HG03558 (cell line): ENCODE measurements around the gene BTG1.

Source experiments
- ATAC-seq: cut with Tn5 transposase; IDR thresholded peaks from one replicate; pipeline ENCODE4 v1.9.1; 2021; ENCODE audit warnings: moderate number of reproducible peaks; ENCODE audit not compliant: unreplicated experiment; ENCODE audit errors: extremely low read depth

The BTG1 gene

GRCh38 chr12:92145731-92146496, at the start of gene BTG1:
BTG1 (minus strand) TSS chr12:92145846; CDS start chr12:92145535, 311 bp downstream.
- ATAC-seq = peak; percentile 49

GRCh38 chr12:92194561-92194960, 48.9 kb upstream of the BTG1 start:
- no peak for ATAC-seq

- ATAC-seq = no peak
These were observed 48.2 kb upstream of the BTG1 start for GRCh38 chr12:92193846-92194245.

- no peak for ATAC-seq
These were observed 47.4 kb upstream of the BTG1 start for GRCh38 chr12:92193063-92193462.

- no peak for ATAC-seq
These were observed 46.7 kb upstream of the BTG1 start for GRCh38 chr12:92192360-92192759.

- no peak for ATAC-seq
These were observed 45.4 kb upstream of the BTG1 start for GRCh38 chr12:92191061-92191460.

- ATAC-seq = no peak
These were observed 43.0 kb upstream of the BTG1 start for GRCh38 chr12:92188517-92189188.

- no peak for ATAC-seq
These were observed 40.4 kb upstream of the BTG1 start for GRCh38 chr12:92186038-92186470.

- ATAC-seq = peak; percentile 63
These were observed 39.4 kb upstream of the BTG1 start for GRCh38 chr12:92185052-92185451.

- ATAC-seq = no peak
These were observed 37.9 kb upstream of the BTG1 start for GRCh38 chr12:92183575-92183974.

GRCh38 chr12:92178340-92178739, 32.7 kb upstream of the BTG1 start:
- no peak for ATAC-seq

GRCh38 chr12:92176646-92177045, 31.0 kb upstream of the BTG1 start:
- no peak for ATAC-seq

GRCh38 chr12:92175961-92176360, 30.3 kb upstream of the BTG1 start:
- no peak for ATAC-seq

- ATAC-seq = no peak
These were observed 24.4 kb upstream of the BTG1 start for GRCh38 chr12:92170050-92170449.

GRCh38 chr12:92167075-92167474, 21.4 kb upstream of the BTG1 start:
- no peak for ATAC-seq

- ATAC-seq = no peak
These were observed 19.1 kb upstream of the BTG1 start for GRCh38 chr12:92164712-92165111.

GRCh38 chr12:92162079-92162478, 16.4 kb upstream of the BTG1 start:
- ATAC-seq = no peak

GRCh38 chr12:92158796-92159439, 13.3 kb upstream of the BTG1 start:
- ATAC-seq = no peak

GRCh38 chr12:92156704-92157395, 11.2 kb upstream of the BTG1 start:
- ATAC-seq = no peak

GRCh38 chr12:92156139-92156538, 10.5 kb upstream of the BTG1 start:
- no peak for ATAC-seq

- no peak for ATAC-seq
These were observed 10.1 kb upstream of the BTG1 start for GRCh38 chr12:92155733-92156132.
